Neural crest cell (in vitro differentiated cells): Measurements from ENCODE around the gene ADAMTSL1. TPM values are rescaled to one million over a fixed set of nuclear protein-coding genes. Genes with fewer than 3 reads are reported as not detected.

ENCODE experiments used
- DNase-seq: peaks from one replicate; pipeline ENCODE4 v3.0.0; 2021; ENCODE audit warnings: low read depth, mixed read lengths, low spot score
- H3K27ac Mint-ChIP-seq: one replicate; pipeline ENCODE4 v1.8.0; 2021; ENCODE audit warnings: mild to moderate bottlenecking, mixed read lengths; ENCODE audit not compliant: unreplicated experiment
- H3K27me3 Mint-ChIP-seq: 2 replicates; pipeline ENCODE4 v1.8.0; 2021; ENCODE audit warnings: low read depth, mild to moderate bottlenecking, mixed read lengths
- H3K36me3 Mint-ChIP-seq: 2 replicates; pipeline ENCODE4 v1.8.0; 2021; ENCODE audit warnings: low read depth, mild to moderate bottlenecking, mixed read lengths
- H3K4me1 Mint-ChIP-seq: 2 replicates; pipeline ENCODE4 v1.8.0; 2021; ENCODE audit warnings: mixed read lengths
- H3K4me3 Mint-ChIP-seq: one replicate; pipeline ENCODE4 v1.8.0; 2021; ENCODE audit warnings: mild to moderate bottlenecking, mixed read lengths
- H3K9me3 Mint-ChIP-seq: 2 replicates; pipeline ENCODE4 v1.8.0; 2021; ENCODE audit warnings: mixed read lengths
- CTCF ChIP-seq: fragments of 200-600 bp; sonication (generic); conservative IDR thresholded peaks from 2 replicates; pipeline ENCODE4 v1.5.0; 2021; ENCODE audit warnings: antibody characterized with exemption, mild to moderate bottlenecking
- total RNA-seq: library from RNA; stranded (reverse); gene quantifications from 2 replicates; pipeline ENCODE4 v1.2.1, GENCODE V29; 2021

The ADAMTSL1 gene
- total RNA-seq, 1 donor from 2014 or later: 2.3 TPM

DNA sequence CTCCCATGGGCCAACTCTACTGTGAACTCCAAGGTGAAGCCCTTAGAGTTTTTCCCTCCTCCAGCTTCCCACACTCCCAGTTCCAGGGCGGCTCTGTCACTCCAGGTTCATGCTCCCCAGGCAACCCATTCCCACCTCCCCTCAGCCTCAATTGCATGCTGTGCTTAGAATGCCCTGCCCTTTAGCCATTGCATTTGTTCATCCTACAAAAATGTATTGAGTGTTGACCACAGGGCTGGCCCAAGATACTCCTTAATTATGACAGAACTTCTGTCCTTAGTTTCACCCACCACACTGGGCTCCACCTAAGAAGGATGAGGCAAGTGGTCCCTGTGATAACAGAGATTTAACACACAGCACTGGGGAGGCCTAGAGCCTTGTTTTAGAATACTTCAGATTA is 236.1 kb downstream of the ADAMTSL1 start:
- Mint-ChIP-seq H3K27ac (no peak overlapping the region), H3K4me3 (no peak overlapping the region), H3K36me3 (peaks cover 14% of the 10 kb centered on the region), H3K27me3 (no peaks in the 10 kb centered on the region), H3K4me1 (peaks cover 15% of the 10 kb centered on the region), H3K9me3 (peaks cover 3% of the 10 kb centered on the region)
- DNase-seq: no peak
- no peak for TF ChIP-seq CTCF

GRCh38 chr9:18717759-18718158 is 243.8 kb downstream of the ADAMTSL1 start:
- no peak overlapping the region for H3K4me3 Mint-ChIP-seq
- no peaks in the 10 kb centered on the region for H3K27me3 Mint-ChIP-seq
- no peaks in the 10 kb centered on the region for H3K9me3 Mint-ChIP-seq
- H3K4me1 Mint-ChIP-seq: no peaks in the 10 kb centered on the region
- no peak overlapping the region for H3K27ac Mint-ChIP-seq
- H3K36me3 Mint-ChIP-seq: no peaks in the 10 kb centered on the region
- DNase-seq: no peak
- no peak for TF ChIP-seq CTCF

DNA sequence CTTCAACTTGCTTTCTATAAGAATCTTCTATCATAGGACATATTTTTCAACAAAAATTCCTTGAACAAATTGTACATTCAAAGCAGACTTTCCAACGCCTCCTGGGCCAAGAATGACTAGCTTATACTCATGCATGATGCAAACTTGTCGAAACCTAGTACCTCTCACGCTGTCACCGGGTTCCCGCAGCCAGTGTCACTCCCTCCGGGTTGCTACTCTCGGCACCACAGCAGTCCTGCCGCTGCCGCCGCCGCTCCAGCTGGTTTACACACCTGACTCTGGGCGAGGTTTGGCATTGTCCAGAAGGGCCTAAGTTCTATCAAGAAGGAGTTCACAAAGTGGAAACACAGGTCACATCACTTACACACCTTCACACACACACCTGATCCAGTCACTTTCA is 244.4 kb downstream of the ADAMTSL1 start:
- Mint-ChIP-seq H3K36me3 (no peaks in the 10 kb centered on the region), H3K4me1 (no peaks in the 10 kb centered on the region), H3K27ac (no peak overlapping the region), H3K4me3 (no peak overlapping the region), H3K27me3 (no peaks in the 10 kb centered on the region), H3K9me3 (no peaks in the 10 kb centered on the region)
- no peak for TF ChIP-seq CTCF
- DNase-seq: no peak

DNA sequence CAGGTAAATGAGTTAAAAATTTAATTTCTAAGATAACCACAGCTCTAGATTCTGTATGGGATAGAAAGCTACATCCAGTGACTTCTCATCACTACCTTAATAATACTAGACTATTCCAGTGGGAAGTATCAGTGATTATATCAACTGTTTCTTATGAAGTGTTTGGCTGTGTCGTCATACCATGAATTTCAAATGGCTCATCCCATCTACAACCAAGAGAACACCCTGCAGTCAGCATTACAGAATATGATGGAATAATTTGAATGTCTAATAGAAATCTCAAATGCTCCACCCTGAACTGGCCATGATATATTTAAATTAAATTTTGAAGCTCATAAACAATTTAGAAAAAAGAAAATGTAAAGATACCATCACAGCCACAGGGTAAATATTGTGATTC is 245.0 kb downstream of the ADAMTSL1 start:
- no peak for TF ChIP-seq CTCF
- no peaks in the 10 kb centered on the region for H3K4me1 Mint-ChIP-seq
- no peaks in the 10 kb centered on the region for H3K36me3 Mint-ChIP-seq
- no peak for DNase-seq
- H3K27me3 Mint-ChIP-seq: no peaks in the 10 kb centered on the region
- H3K4me3 Mint-ChIP-seq: no peak overlapping the region
- no peak overlapping the region for H3K27ac Mint-ChIP-seq
- H3K9me3 Mint-ChIP-seq: no peaks in the 10 kb centered on the region

DNA sequence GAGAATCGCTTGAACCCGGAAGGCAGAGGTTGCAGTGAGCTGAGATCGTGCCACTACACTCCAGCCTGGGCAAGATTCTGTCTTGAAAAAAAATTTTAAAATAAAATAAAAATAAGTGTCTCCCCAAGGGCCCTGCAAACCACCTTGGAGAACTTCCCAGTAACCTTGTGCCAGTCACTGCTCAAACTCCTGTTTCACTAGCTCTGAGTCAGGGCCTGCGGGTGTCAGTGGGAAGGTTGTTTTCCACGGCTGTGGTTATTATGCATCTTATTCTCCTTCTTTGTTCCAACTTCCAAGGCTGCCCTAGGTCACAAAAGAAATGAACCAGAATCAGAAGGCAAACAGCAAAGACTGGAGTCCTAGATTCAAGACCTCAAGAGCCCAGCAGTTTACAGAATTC is 246.7 kb downstream of the ADAMTSL1 start:
- Mint-ChIP-seq H3K27ac (no peak overlapping the region), H3K9me3 (no peaks in the 10 kb centered on the region), H3K4me3 (no peak overlapping the region), H3K4me1 (no peaks in the 10 kb centered on the region), H3K27me3 (no peaks in the 10 kb centered on the region), H3K36me3 (no peaks in the 10 kb centered on the region)
- TF ChIP-seq CTCF: no peak
- no peak for DNase-seq
